ENCODE measurements around the gene CCNF.

Gene CCNF

GRCh38 chr16:2486645-2487516 lies 57.6 kb downstream of the CCNF start:
- no peak for TF ChIP-seq POLR2A (IDR thresholded peaks at IDR 0.05; ENCODE audit: low read depth, low read length)
- FAIRE-seq (no peak), DNase-seq (ENCODE audit: insufficient read length, low spot score) (no peak)

DNA sequence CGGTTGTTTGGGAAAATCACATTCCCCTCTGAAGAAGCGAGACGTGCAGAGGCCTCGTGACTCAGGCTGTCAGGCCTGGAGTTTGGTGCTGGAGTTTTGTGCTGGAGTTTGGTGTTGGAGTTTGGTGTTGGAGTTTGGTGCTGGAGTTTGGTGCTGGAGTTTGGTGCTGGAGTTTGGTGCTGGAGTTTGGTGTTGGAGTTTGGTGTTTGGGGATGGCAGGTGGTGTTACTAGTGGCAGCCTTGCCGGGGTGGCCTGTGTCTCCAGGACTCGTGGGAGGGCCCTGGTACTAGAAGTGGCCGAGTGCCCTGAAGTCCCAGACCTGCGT lies 58.2 kb downstream of the CCNF start:
- TF ChIP-seq POLR2A (IDR thresholded peaks at IDR 0.05; ENCODE audit: low read depth, low read length): no peak
- no peak for FAIRE-seq

DNA sequence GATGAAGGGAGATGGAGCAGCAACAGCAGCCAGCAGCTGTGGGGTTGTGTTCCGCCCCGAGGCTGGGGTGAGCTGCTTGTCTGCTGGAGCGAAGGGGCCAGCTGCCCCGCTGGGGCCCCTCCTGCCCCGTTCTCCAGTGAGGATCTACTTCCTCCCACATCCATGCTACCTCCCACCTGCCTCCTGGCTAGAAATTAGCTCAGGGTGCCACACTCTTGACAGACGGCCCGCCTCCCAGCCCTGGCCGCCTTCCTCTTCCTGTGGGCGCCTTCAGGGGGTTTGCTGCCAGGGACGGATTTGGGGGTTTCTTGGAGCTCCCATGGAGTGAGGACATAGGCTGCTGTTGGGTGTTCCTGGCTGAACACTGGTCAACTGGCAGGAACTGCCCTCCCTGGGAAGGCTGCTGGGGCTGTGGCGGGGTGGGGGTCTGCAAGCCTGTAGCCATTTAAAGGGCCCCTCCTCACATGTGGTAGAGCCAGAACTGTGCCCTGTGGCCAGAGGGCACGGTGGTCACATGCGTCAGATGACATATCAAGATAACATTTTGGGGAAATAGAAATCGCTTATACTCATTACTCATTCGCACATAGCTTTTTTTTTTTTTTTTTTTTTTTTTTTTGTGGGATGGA lies 58.8 kb downstream of the CCNF start:
- FAIRE-seq: no peak
- no peak for DNase-seq (ENCODE audit: insufficient read length, low spot score)
- TF ChIP-seq POLR2A (IDR thresholded peaks at IDR 0.05; ENCODE audit: low read depth, low read length): no peak

More for the DNA sequence above, 58.2 kb downstream of the CCNF start:
- DNase-seq (ENCODE audit: insufficient read length, low spot score): no peak

DNA sequence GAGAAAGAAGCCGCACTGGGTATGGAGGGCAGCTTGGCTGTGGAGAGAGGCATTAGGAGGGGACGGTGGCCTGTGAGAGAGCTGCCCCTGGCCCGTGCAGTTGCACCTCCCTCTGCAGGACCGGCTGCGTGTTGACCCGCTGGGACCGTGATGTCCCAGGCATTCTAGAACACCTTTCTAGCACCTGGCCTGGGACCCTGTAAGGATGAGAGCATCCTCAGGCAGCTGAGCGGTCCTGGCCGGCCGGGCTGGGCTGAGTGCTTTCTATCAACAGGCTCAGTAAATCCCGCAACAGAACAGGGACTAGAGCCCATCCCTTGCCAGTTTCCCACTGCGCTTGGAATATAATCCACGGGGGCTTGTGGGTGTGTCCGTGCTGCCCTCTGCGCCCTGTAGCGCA lies 60.3 kb downstream of the CCNF start:
- no peak for TF ChIP-seq POLR2A (IDR thresholded peaks at IDR 0.05; ENCODE audit: low read depth, low read length)
- no peak for FAIRE-seq
- no peak for DNase-seq (ENCODE audit: insufficient read length, low spot score)

GRCh38 chr16:2490190-2491105 lies 61.2 kb downstream of the CCNF start:
- FAIRE-seq (no peak), DNase-seq (ENCODE audit: insufficient read length, low spot score) (no peak)
- TF ChIP-seq POLR2A (IDR thresholded peaks at IDR 0.05; ENCODE audit: low read depth, low read length): no peak

GRCh38 chr16:2492292-2492691 lies 63.0 kb downstream of the CCNF start:
- DNase-seq (ENCODE audit: insufficient read length, low spot score) (no peak), FAIRE-seq (no peak)
- TF ChIP-seq POLR2A (IDR thresholded peaks at IDR 0.05; ENCODE audit: low read depth, low read length): no peak

GRCh38 chr16:2493605-2494004 lies 64.4 kb downstream of the CCNF start:
- no peak for TF ChIP-seq POLR2A (IDR thresholded peaks at IDR 0.05; ENCODE audit: low read depth, low read length)
- no peak for FAIRE-seq
- DNase-seq (ENCODE audit: insufficient read length, low spot score): no peak

GRCh38 chr16:2494616-2495015 lies 65.4 kb downstream of the CCNF start:
- FAIRE-seq: no peak
- DNase-seq (ENCODE audit: insufficient read length, low spot score): no peak
- TF ChIP-seq POLR2A (IDR thresholded peaks at IDR 0.05; ENCODE audit: low read depth, low read length): no peak

DNA sequence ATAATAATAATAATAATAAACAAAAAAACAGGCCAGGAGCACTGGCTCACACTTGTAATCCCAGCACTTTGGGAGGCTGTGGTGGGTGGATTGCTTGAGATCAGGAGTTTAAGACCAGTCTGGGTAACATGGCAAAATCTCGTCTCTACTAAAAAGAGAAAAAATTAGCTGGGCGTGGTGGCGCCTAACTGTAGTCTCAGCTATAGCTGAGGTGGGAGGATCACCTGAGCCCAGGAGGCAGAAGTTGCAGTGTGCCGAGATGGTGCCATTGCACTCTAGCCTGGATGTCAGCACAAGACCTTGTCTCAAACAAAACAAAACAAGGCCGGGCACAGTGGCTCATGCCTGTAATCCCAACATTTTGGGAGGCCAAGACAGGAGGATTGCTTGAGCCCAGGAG lies 65.8 kb downstream of the CCNF start:
- no peak for FAIRE-seq
- TF ChIP-seq POLR2A (IDR thresholded peaks at IDR 0.05; ENCODE audit: low read depth, low read length): no peak
- no peak for DNase-seq (ENCODE audit: insufficient read length, low spot score)

DNA sequence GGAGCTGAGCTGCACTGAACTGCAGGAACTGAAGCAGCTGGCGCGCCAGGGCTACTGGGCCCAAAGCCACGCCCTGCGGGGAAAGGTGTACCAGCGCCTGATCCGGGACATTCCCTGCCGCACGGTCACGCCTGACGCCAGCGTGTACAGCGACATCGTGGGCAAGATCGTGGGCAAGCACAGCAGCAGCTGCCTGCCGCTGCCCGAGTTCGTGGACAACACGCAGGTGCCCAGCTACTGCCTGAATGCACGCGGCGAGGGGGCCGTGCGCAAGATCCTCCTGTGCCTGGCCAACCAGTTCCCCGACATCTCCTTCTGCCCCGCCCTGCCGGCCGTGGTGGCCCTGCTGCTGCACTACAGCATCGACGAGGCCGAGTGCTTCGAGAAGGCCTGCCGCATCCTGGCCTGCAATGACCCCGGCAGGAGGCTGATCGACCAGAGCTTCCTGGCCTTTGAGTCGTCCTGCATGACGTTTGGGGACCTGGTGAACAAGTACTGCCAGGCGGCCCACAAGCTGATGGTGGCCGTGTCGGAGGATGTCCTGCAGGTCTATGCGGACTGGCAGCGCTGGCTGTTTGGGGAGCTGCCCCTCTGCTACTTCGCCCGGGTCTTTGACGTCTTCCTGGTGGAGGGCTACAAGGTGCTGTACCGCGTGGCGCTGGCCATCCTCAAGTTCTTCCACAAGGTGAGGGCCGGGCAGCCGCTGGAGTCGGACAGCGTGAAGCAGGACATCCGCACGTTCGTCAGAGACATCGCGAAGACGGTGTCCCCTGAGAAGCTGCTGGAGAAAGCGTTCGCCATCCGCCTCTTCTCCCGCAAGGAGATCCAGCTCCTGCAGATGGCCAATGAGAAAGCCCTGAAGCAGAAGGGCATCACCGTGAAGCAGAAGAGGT lies 67.2 kb downstream of the CCNF start:
- no peak for TF ChIP-seq POLR2A (IDR thresholded peaks at IDR 0.05; ENCODE audit: low read depth, low read length)
- FAIRE-seq: no peak
- DNase-seq (ENCODE audit: insufficient read length, low spot score): no peak

GRCh38 chr16:2497116-2497630 lies 67.9 kb downstream of the CCNF start:
- DNase-seq (ENCODE audit: insufficient read length, low spot score) (no peak), FAIRE-seq (no peak)
- no peak for TF ChIP-seq POLR2A (IDR thresholded peaks at IDR 0.05; ENCODE audit: low read depth, low read length)

GRCh38 chr16:2497695-2498484 lies 68.6 kb downstream of the CCNF start:
- DNase-seq (ENCODE audit: insufficient read length, low spot score) (no peak), FAIRE-seq (no peak)
- TF ChIP-seq POLR2A (IDR thresholded peaks at IDR 0.05; ENCODE audit: low read depth, low read length): no peak
